Activated CD4-positive, alpha-beta memory T cell treated with anti-CD3 and anti-CD28 coated beads, Interleukin-2, amount 10 ng/mL, durations not matched to agents 7 days and 5 days (primary cell): ENCODE data around the gene SRGN. TPM values are rescaled to one million over a fixed set of nuclear protein-coding genes. Genes with fewer than 3 reads are reported as not detected.
A peak's percentile ranks its signal among the peaks of the same experiment; 100 is the strongest.
"Not testable (repeated sequence)": the region's sequence is repeated elsewhere in the genome, so short reads cannot be mapped to it uniquely, and the experiment has no call there.

ENCODE experiments used
- CTCF ChIA-PET: fragments of 350-600 bp; sonication (Branson Sonifier 250); formaldehyde crosslinking; loops from one replicate; lab custom pipeline; 2021; ENCODE audit warnings: antibody characterized with exemption, inconsistent platforms; lab: Charles Lee
- POLR2A ChIA-PET: fragments of 350-600 bp; sonication (Branson Sonifier 250); formaldehyde crosslinking; loops from one replicate; lab custom pipeline; 2021; ENCODE audit warnings: antibody characterized with exemption; lab: Charles Lee
- DNase-seq: peaks from one replicate; pipeline ENCODE4 v3.0.0-alpha.2; 2020
- H3K27ac Mint-ChIP-seq: one replicate; pipeline ENCODE4 v1.8.0; 2021; ENCODE audit warnings: mild to moderate bottlenecking, mixed read lengths
- H3K27me3 Mint-ChIP-seq: one replicate; pipeline ENCODE4 v1.8.0; 2021; ENCODE audit warnings: mixed read lengths
- H3K36me3 Mint-ChIP-seq: one replicate; pipeline ENCODE4 v1.8.0; 2021; ENCODE audit warnings: low read depth, mixed read lengths
- H3K4me1 Mint-ChIP-seq: one replicate; pipeline ENCODE4 v1.8.0; 2021; ENCODE audit warnings: mixed read lengths
- H3K4me3 Mint-ChIP-seq: one replicate; pipeline ENCODE4 v1.8.0; 2021; ENCODE audit warnings: mild to moderate bottlenecking, mixed read lengths
- H3K9me3 Mint-ChIP-seq: one replicate; pipeline ENCODE4 v1.8.0; 2021; ENCODE audit warnings: mixed read lengths
- total RNA-seq, 2 experiments: library from RNA; stranded (reverse); gene quantifications; one replicate each; pipeline ENCODE4 v1.2.3, GENCODE V29; 2021

The SRGN gene
- total RNA-seq, 2 experiments from 2014 or later = 468 to 474 TPM

GRCh38 chr10:69123747-69124562 is 36.1 kb downstream of the SRGN start, which contains the start of gene VPS26A:
TSS of gene VPS26A (plus strand) at chr10:69124178. CDS start at chr10:69124278, 100 bp downstream.
- Mint-ChIP-seq H3K9me3 (no peaks in the 10 kb centered on the region), H3K4me1 (peaks cover 37% of the 10 kb centered on the region), H3K27ac (peak within 1 kb of the TSS; percentile 88), H3K4me3 (peak within 1 kb of the TSS; percentile 92), H3K27me3 (peaks cover 3% of the 10 kb centered on the region), H3K36me3 (peaks cover 10% of the 10 kb centered on the region)
- ChIA-PET CTCF (interaction anchor here (0.6 to 3.2 kb wide), 3 partner anchors 18 to 167 kb away, joined by 3 to 14 read pairs (median 5); partner anchors contain the start of gene DDX21), POLR2A (interaction anchor here (0.9 to 2.0 kb wide), 20 partner anchors 8 to 284 kb away, joined by 3 to 12 read pairs (median 5); partner anchors contain the start of genes DDX21, SRGN and SUPV3L1)
- peak; percentile 99 for DNase-seq

- peak; percentile 81 for DNase-seq
- POLR2A ChIA-PET = interaction anchor here (0.6 to 2.0 kb wide), 30 partner anchors 9 to 403 kb away, joined by 3 to 12 read pairs (median 4); partner anchors contain the start of genes DDX21, DDX50, KIFBP and SRGN
- no peaks in the 10 kb centered on the region for H3K9me3 Mint-ChIP-seq
- H3K27me3 Mint-ChIP-seq = peaks cover 3% of the 10 kb centered on the region
- CTCF ChIA-PET = interaction anchor here (0.6 to 1.1 kb wide), 8 partner anchors 17 to 284 kb away, joined by 3 to 5 read pairs (median 3); partner anchors contain the start of gene DDX21
- H3K4me1 Mint-ChIP-seq = peaks cover 43% of the 10 kb centered on the region
- H3K4me3 Mint-ChIP-seq = peak overlapping the region; percentile 92
- H3K27ac Mint-ChIP-seq = peak overlapping the region; percentile 83
- peaks cover 13% of the 10 kb centered on the region for H3K36me3 Mint-ChIP-seq
These were observed 36.8 kb downstream of the SRGN start for GRCh38 chr10:69124563-69125268.

- Mint-ChIP-seq H3K36me3 (peaks cover 13% of the 10 kb centered on the region), H3K4me1 (peaks cover 51% of the 10 kb centered on the region), H3K27me3 (peaks cover 3% of the 10 kb centered on the region), H3K4me3 (peak overlapping the region; percentile 92), H3K9me3 (no peaks in the 10 kb centered on the region), H3K27ac (no peak overlapping the region)
- CTCF ChIA-PET = interaction anchor here (0.9 to 1.1 kb wide), 4 partner anchors 36 to 283 kb away, joined by 3 read pairs; no protein-coding TSS in a partner anchor
- no peak for DNase-seq
- POLR2A ChIA-PET = interaction anchor here (0.8 to 2.0 kb wide), 22 partner anchors 8 to 225 kb away, joined by 3 to 12 read pairs (median 4); partner anchors contain the start of genes DDX21, DDX50, KIFBP and SRGN
These were observed 37.7 kb downstream of the SRGN start for GRCh38 chr10:69125554-69125953.

GRCh38 chr10:69130251-69130650 is 42.3 kb downstream of the SRGN start:
- no peaks in the 10 kb centered on the region for H3K9me3 Mint-ChIP-seq
- peaks cover 50% of the 10 kb centered on the region for H3K4me1 Mint-ChIP-seq
- H3K27me3 Mint-ChIP-seq = no peaks in the 10 kb centered on the region
- H3K36me3 Mint-ChIP-seq = peaks cover 40% of the 10 kb centered on the region
- CTCF ChIA-PET = no interaction called here
- no peak for DNase-seq
- POLR2A ChIA-PET = interaction anchor here (1.5 kb wide), 1 partner anchor 43 kb away, joined by 3 read pairs; the partner anchor contains the start of gene SRGN
- H3K27ac Mint-ChIP-seq = no peak overlapping the region
- no peak overlapping the region for H3K4me3 Mint-ChIP-seq

GRCh38 chr10:69139961-69140360 is 52.1 kb downstream of the SRGN start:
- no peak for DNase-seq
- H3K27me3 Mint-ChIP-seq = no peaks in the 10 kb centered on the region
- H3K4me3 Mint-ChIP-seq = no peak overlapping the region
- H3K4me1 Mint-ChIP-seq = peaks cover 2% of the 10 kb centered on the region
- ChIA-PET CTCF (interaction anchor here (0.7 kb wide), 1 partner anchor 33 kb away, joined by 3 read pairs; no protein-coding TSS in a partner anchor), POLR2A (no interaction called here)
- no peaks in the 10 kb centered on the region for H3K9me3 Mint-ChIP-seq
- H3K36me3 Mint-ChIP-seq = peaks cover 23% of the 10 kb centered on the region
- no peak overlapping the region for H3K27ac Mint-ChIP-seq

- ChIA-PET CTCF (no interaction called here), POLR2A (no interaction called here)
- Mint-ChIP-seq H3K4me1 (peaks cover 4% of the 10 kb centered on the region), H3K27me3 (no peaks in the 10 kb centered on the region), H3K4me3 (no peak overlapping the region), H3K36me3 (peaks cover 16% of the 10 kb centered on the region), H3K27ac (no peak overlapping the region), H3K9me3 (no peaks in the 10 kb centered on the region)
- no peak for DNase-seq
These were observed 53.4 kb downstream of the SRGN start for GRCh38 chr10:69141304-69141703.

GRCh38 chr10:69142074-69142473 is 54.2 kb downstream of the SRGN start:
- not testable (repeated sequence) for H3K27ac Mint-ChIP-seq, H3K4me3 Mint-ChIP-seq, H3K4me1 Mint-ChIP-seq, DNase-seq, H3K9me3 Mint-ChIP-seq, H3K27me3 Mint-ChIP-seq
- ChIA-PET POLR2A (interaction anchor here (1.2 kb wide), 1 partner anchor 55 kb away, joined by 3 read pairs; no protein-coding TSS in a partner anchor), CTCF (interaction anchor here (0.6 to 1.0 kb wide), 2 partner anchors 17 to 245 kb away, joined by 3 read pairs; no protein-coding TSS in a partner anchor)
- H3K36me3 Mint-ChIP-seq = peaks cover 19% of the 10 kb centered on the region

- H3K9me3 Mint-ChIP-seq = no peaks in the 10 kb centered on the region
- H3K27me3 Mint-ChIP-seq = no peaks in the 10 kb centered on the region
- POLR2A ChIA-PET = interaction anchor here (1.2 kb wide), 1 partner anchor 56 kb away, joined by 3 read pairs; no protein-coding TSS in a partner anchor
These were observed 55.1 kb downstream of the SRGN start for GRCh38 chr10:69142983-69143382.

GRCh38 chr10:69145329-69145728 is 57.4 kb downstream of the SRGN start:
- CTCF ChIA-PET = no interaction called here

More at GRCh38 chr10:69142983-69143382, 55.1 kb downstream of the SRGN start:
- Mint-ChIP-seq H3K36me3 (peaks cover 13% of the 10 kb centered on the region), H3K27ac (no peak overlapping the region), H3K4me3 (no peak overlapping the region), H3K4me1 (peaks cover 13% of the 10 kb centered on the region)
- CTCF ChIA-PET = interaction anchor here (1.0 kb wide), 1 partner anchor 246 kb away, joined by 3 read pairs; no protein-coding TSS in a partner anchor
- DNase-seq = no peak

GRCh38 chr10:69145864-69146263 is 58.0 kb downstream of the SRGN start:
- Mint-ChIP-seq H3K36me3 (peaks cover 22% of the 10 kb centered on the region), H3K27me3 (no peaks in the 10 kb centered on the region), H3K4me1 (peaks cover 18% of the 10 kb centered on the region), H3K4me3 (no peak overlapping the region), H3K9me3 (no peaks in the 10 kb centered on the region), H3K27ac (no peak overlapping the region)
- DNase-seq = no peak
- CTCF ChIA-PET = no interaction called here
- POLR2A ChIA-PET = no interaction called here

More at GRCh38 chr10:69145329-69145728, 57.4 kb downstream of the SRGN start:
- Mint-ChIP-seq H3K36me3 (peaks cover 22% of the 10 kb centered on the region), H3K27me3 (no peaks in the 10 kb centered on the region), H3K9me3 (no peaks in the 10 kb centered on the region), H3K27ac (no peak overlapping the region), H3K4me3 (no peak overlapping the region), H3K4me1 (peaks cover 18% of the 10 kb centered on the region)
- POLR2A ChIA-PET = no interaction called here
- no peak for DNase-seq

- POLR2A ChIA-PET = no interaction called here
These were observed 58.9 kb downstream of the SRGN start for GRCh38 chr10:69146759-69147158.

GRCh38 chr10:69151984-69152383 is 64.1 kb downstream of the SRGN start:
- H3K36me3 Mint-ChIP-seq = peaks cover 16% of the 10 kb centered on the region
- H3K9me3 Mint-ChIP-seq = no peaks in the 10 kb centered on the region
- H3K4me1 Mint-ChIP-seq = peaks cover 13% of the 10 kb centered on the region
- ChIA-PET POLR2A (no interaction called here), CTCF (interaction anchor here (0.7 to 1.2 kb wide), 2 partner anchors 24 to 58 kb away, joined by 3 read pairs; no protein-coding TSS in a partner anchor)
- no peak overlapping the region for H3K27ac Mint-ChIP-seq
- H3K27me3 Mint-ChIP-seq = no peaks in the 10 kb centered on the region
- no peak overlapping the region for H3K4me3 Mint-ChIP-seq
- DNase-seq = no peak

More at GRCh38 chr10:69146759-69147158, 58.9 kb downstream of the SRGN start:
- peaks cover 19% of the 10 kb centered on the region for H3K4me1 Mint-ChIP-seq
- peak overlapping the region; percentile 53 for H3K27ac Mint-ChIP-seq
- no peak for DNase-seq
- no peaks in the 10 kb centered on the region for H3K27me3 Mint-ChIP-seq
- no peaks in the 10 kb centered on the region for H3K9me3 Mint-ChIP-seq
- CTCF ChIA-PET = no interaction called here
- peaks cover 18% of the 10 kb centered on the region for H3K36me3 Mint-ChIP-seq
- H3K4me3 Mint-ChIP-seq = no peak overlapping the region
